ENCODE data around the gene CGB7.
A peak's percentile ranks its signal among the peaks of the same experiment; 100 is the strongest.
"Not testable (repeated sequence)": the region's sequence is repeated elsewhere in the genome, so short reads cannot be mapped to it uniquely, and the experiment has no call there.

CGB7 gene

DNA sequence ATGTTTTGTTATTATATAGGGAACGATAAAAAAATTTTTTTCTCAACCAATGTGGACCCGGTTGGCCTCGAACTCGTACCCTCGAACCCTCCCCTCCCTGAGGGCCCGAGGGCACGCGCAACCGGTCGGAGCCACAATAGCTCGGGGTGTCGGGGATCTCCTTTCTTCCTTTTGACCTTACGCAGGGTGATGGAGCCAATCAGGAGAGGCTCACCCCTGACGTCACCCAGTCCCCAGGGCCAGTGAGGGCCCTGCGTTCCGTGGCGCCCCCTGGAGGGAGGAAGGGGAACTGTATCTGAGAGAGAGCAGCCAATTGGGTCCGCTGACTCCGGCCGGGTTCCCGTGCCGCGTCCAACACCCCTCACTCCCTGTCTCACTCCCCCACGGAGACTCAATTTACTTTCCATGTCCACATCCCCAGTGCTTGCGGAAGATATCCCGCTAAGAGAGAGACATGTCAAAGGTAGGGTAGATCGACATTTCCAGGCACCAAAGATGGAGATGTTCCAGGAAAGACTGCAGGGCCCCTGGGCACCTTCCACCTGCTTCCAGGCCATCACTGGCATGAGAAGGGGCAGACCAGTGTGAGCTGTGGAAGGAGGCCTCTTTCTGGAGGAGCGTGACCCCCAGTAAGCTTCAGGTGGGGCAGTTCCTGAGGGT is 25.8 kb downstream of the CGB7 start, which contains the start of gene CGB2:
CGB2 (plus strand) TSS at position 249 of the 660 bp plus-strand sequence; CDS start at position 455, 206 bp downstream.
- TF ChIP-seq, protein P1, sequence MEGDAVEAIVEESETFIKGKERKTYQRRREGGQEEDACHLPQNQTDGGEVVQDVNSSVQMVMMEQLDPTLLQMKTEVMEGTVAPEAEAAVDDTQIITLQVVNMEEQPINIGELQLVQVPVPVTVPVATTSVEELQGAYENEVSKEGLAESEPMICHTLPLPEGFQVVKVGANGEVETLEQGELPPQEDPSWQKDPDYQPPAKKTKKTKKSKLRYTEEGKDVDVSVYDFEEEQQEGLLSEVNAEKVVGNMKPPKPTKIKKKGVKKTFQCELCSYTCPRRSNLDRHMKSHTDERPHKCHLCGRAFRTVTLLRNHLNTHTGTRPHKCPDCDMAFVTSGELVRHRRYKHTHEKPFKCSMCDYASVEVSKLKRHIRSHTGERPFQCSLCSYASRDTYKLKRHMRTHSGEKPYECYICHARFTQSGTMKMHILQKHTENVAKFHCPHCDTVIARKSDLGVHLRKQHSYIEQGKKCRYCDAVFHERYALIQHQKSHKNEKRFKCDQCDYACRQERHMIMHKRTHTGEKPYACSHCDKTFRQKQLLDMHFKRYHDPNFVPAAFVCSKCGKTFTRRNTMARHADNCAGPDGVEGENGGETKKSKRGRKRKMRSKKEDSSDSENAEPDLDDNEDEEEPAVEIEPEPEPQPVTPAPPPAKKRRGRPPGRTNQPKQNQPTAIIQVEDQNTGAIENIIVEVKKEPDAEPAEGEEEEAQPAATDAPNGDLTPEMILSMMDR (IDR thresholded peaks at IDR 0.05; ENCODE audit: borderline replicate concordance, insufficient read depth, low read depth, low read length), result peak; percentile 34; the same call in 1 of the 2 replicates
- not testable (repeated sequence) for H3K4me3 ChIP-seq (ENCODE audit: low read depth, low read length)

DNA sequence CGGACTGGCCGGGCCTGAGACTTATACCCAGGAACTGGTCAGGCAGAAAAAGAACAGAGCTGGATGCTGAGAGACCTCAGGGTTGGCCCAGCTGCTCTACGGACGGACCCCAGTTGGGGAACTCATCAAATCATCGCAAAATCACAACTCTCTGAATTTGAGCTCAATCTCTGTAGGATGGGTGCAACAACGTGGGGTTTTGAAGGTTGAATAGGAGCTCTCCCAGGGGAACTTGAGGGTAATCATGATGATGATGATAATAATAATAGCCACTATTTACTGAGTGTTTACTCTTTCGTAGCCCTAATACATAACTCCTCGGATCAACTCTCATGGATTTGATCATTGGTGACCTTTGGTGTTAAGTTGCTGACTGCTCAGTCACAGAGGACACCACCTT is 27.2 kb downstream of the CGB7 start:
- not testable (repeated sequence) for H3K4me3 ChIP-seq (ENCODE audit: low read depth, low read length)

DNA sequence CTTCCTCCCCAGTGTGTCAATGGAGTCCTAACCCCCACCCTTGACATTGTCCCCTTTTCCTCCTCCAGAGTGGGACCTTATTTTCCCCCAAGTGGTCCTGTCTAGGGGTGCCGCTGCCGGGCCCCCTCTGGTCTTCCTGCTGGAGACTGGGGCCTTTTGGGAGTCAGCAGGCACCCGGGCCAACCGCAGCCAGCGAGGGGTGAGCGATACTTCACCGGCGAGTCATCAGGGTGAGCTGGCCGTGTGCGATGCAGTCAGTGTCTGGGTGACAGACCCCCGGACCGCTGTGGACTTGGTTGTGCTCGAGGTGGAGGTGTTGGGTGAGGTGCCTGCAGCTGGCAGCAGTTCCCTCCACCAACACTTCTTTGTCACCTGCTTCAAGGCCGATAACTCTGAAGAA is 27.8 kb downstream of the CGB7 start:
- not testable (repeated sequence) for H3K4me3 ChIP-seq (ENCODE audit: low read depth, low read length)

DNA sequence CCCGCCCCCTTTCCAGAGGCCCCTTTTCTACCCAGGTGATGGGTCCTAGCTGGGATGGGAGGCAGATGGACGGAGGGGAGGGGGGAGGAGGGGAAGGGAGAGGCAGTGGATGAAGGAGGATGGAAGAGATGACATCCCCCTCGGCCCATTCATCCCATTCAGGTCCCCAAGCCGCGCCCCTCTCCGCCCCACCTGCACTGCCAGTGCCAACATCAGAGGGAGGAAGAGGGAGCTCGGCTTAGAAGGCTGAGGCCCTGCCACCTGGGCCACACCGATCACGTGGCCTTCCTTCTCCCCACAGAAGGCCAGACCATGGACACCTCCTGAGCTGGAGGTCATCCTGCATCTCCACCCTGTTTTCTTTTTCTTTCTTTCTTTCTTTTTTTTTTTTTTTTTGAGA is 28.9 kb downstream of the CGB7 start:
- not testable (repeated sequence) for H3K4me3 ChIP-seq (ENCODE audit: low read depth, low read length)

DNA sequence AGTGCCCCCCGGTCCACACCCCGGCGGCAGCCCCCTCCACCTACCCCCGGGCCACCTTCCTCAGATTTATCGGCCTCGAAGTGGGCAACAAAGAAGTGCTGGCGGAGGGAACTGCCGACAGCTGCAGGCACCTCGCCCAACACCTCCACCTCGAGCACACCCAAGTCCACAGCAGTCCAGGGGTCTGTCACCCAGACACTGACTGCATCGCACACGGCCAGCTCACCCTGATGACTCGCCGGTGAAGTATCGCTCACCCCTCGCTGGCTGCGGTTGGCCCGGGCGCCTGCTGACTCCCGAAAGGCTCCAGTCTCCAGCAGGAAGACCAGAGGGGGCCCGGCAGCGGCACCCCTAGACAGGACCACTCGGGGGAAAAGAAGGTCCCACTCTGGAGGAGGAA is 31.9 kb downstream of the CGB7 start:
- H3K4me3 ChIP-seq (ENCODE audit: low read depth, low read length), result not testable (repeated sequence)

DNA sequence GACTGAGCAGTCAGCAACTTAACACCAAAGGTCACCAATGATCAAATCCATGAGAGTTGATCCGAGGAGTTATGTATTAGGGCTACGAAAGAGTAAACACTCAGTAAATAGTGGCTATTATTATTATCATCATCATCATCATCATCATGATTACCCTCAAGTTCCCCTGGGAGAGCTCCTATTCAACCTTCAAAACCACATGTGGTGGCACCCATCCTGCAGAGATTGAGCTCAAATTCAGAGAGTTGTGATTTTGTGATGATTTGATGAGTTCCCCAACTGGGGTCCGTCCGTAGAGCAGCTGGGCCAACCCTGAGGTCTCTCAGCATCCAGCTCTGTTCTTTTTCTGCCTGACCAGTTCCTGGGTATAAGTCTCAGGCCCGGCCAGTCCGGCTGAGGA is 32.5 kb downstream of the CGB7 start:
- H3K4me3 ChIP-seq (ENCODE audit: low read depth, low read length), result not testable (repeated sequence)

DNA sequence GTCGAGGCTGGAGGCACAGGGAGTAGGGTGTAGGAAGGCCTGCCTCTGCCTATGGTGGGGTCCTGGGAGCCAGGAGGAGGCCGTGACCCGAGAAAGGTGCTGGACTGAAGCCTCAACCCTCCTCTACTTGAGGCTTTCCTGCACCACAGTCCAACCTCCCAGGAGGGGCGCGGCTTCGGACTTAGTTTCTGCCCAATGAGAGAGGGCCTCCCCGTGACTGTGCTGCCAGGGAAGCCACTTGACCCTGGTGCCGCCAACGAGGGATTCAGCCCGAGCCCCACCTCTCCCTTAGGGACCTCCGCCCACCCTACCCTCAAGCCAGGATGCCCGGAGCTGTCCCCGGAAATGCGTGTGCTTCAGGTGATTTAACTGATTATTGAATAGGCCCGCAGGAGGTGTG is 33.3 kb downstream of the CGB7 start, which contains the start of gene CGB3:
CGB3 (minus strand) TSS at position 101 of the 400 bp plus-strand sequence. CDS start 362 bp downstream, outside the sequence.
- H3K4me3 ChIP-seq (ENCODE audit: low read depth, low read length), result not testable (repeated sequence)

DNA sequence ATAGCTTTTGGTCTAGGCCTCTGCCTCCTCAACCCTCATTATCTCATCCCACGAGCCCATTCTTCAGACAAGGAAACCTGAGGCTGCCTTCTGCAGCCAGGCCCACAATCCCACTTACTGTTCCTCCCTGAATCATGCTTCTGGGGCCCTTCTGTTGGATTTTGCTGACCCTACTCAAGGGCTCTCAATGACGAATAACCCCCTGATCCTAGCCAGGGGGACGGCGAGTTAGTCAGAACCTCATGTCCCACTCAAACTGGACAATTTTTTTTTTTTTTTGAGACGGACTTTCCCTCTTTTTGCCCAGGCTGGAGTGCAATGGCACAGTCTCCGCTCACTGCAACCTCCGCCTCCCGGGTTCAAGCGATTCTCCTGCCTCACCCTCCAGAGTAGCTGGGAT is 35.4 kb downstream of the CGB7 start:
- TF ChIP-seq, protein P1 (IDR thresholded peaks at IDR 0.05; ENCODE audit: borderline replicate concordance, insufficient read depth, low read depth, low read length), result no peak
- no peak overlapping the region for H3K4me3 ChIP-seq (ENCODE audit: low read depth, low read length)

DNA sequence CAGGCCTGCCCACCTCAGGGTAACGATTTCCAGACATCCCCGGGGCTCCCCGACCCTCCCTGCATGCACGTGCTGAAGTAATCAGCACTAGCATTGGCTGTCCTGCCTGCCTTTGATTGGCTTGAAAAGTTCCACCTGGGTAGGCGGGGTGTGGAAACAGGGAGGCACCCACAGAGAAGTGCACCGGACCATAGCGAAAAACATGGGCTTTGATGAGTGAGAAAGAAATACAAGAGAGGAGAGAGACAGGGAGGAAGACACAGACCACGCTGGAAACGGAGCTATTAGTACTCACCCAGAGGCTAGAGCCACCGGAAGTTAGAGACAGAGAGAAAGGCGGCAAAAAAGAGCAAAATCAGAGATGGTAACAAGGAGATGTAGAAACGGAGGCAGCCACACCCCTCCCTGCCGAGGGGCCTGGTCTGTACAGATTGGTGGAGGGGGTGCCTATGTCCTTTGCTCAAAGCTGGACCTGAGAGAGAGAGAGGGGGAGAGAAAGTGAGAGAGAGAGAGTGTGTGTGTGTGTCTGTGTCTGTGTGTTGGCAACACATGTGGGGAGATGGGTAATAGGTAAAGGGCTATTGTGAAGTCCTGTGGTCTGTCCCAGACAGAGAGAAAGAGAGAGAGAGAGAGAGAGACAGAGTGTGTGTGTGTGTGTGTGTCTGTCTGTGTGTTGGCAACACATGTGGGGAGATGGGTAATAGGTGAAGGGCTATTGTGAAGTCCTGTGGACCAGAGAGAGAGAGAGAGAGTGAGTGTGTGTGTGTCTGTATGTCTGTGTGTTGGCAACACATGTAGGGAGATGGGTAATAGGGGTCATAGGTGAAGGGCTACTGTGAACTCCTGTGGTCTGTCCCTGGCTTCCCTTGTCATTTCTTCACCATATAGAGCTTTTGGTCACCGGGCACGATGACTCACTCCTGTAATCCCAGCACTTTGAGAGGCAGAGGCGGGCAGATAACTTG is 36.3 kb downstream of the CGB7 start:
- H3K4me3 ChIP-seq (ENCODE audit: low read depth, low read length), result no peak overlapping the region
- TF ChIP-seq, protein P1 (IDR thresholded peaks at IDR 0.05; ENCODE audit: borderline replicate concordance, insufficient read depth, low read depth, low read length), result no peak

DNA sequence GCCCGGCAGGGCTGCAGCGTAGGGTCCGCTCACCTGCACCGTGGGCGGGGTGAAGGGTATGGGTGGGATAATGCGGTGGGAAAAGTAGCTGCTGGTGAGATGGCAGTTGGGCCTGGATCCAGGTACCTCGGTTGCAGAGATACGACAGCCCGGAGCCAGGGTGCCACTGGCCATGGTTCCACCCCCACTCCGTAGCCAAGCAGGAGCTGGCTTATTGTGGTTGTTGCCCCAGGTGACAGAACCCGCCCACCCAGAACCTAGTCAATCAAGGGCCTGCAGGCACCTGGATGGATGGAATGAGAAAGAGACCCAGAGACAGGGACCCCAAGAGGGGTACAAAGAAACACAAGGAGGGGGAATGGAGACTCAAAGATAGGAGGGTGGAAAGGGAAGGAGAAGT is 37.2 kb downstream of the CGB7 start:
- TF ChIP-seq, protein P1 (IDR thresholded peaks at IDR 0.05; ENCODE audit: borderline replicate concordance, insufficient read depth, low read depth, low read length), result no peak
- H3K4me3 ChIP-seq (ENCODE audit: low read depth, low read length), result no peak overlapping the region

All from GM12875 (cell line).